SK-N-MC (cell line): ENCODE results near the gene GRK2.

Experiments used
- EZH2 ChIP-seq: fragments of 200-600 bp; sonication (generic); IDR thresholded peaks from one replicate; pipeline ENCODE4 v1.6.1; 2017; ENCODE audit warnings: antibody characterized with exemption
- FOXP2 ChIP-seq: optimal IDR thresholded peaks from 2 replicates; pipeline ENCODE3; 2011; ENCODE audit warnings: mild to moderate bottlenecking, moderate library complexity; ENCODE audit not compliant: insufficient read depth; ENCODE audit errors: extremely low read length, control extremely low read depth
- POLR2AphosphoS5 ChIP-seq: IDR thresholded peaks from 2 replicates; pipeline ENCODE4 v1.6.1; 2012; ENCODE audit warnings: mild to moderate bottlenecking, low read depth, low read length, borderline replicate concordance

DNA sequence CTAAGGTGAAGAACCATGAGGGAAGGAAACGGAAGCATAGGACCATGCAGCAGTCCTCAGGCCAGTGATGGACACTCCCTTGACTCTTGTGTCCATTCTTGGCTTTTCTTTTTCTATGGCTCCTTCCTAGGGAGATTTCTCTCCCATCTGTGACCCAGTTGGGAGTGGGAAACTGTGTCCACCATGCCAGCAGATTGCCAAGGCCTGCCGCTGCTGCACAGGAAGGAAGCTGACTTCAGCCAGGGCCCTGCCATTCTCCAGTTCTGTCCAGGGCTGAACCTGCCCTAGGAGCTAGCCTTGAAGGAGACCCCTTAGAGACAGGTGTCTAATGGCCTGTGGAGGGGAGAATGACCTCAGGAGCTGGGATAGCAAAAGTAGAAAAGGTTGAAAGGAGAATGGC is 54.4 kb downstream of the GRK2 start:
- TF ChIP-seq EZH2: no peak
- TF ChIP-seq POLR2AphosphoS5: no peak
- no peak for TF ChIP-seq FOXP2
